ENCODE results near the gene CYSLTR2. TPM values are rescaled to one million over a fixed set of nuclear protein-coding genes. Genes with fewer than 3 reads are reported as not detected.

CYSLTR2 gene
- total RNA-seq, 1 experiment from 2014 or later = not detected

- ChIA-PET CTCF (no interaction called here), POLR2A (ENCODE audit: unreplicated experiment) (no interaction called here)
- TF ChIP-seq EZH2phosphoT487 (IDR thresholded peaks at IDR 0.05; ENCODE audit: borderline replicate concordance, low read length) (no peak), EZH2 (IDR thresholded peaks at IDR 0.05; ENCODE audit: low read length, unreplicated experiment) (no peak)
- TF ChIP-seq, protein P1, sequence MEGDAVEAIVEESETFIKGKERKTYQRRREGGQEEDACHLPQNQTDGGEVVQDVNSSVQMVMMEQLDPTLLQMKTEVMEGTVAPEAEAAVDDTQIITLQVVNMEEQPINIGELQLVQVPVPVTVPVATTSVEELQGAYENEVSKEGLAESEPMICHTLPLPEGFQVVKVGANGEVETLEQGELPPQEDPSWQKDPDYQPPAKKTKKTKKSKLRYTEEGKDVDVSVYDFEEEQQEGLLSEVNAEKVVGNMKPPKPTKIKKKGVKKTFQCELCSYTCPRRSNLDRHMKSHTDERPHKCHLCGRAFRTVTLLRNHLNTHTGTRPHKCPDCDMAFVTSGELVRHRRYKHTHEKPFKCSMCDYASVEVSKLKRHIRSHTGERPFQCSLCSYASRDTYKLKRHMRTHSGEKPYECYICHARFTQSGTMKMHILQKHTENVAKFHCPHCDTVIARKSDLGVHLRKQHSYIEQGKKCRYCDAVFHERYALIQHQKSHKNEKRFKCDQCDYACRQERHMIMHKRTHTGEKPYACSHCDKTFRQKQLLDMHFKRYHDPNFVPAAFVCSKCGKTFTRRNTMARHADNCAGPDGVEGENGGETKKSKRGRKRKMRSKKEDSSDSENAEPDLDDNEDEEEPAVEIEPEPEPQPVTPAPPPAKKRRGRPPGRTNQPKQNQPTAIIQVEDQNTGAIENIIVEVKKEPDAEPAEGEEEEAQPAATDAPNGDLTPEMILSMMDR (conservative IDR thresholded peaks at IDR 0.05; ENCODE audit: low read depth, low read length) = no peak
- H3K9ac ChIP-seq (ENCODE audit: low read length) = no peak overlapping the region
- intact Hi-C loops (cut with micrococcal nuclease) = no loop called here
- no peaks in the 10 kb centered on the region for H3K4me1 ChIP-seq (ENCODE audit: insufficient read depth, low read length)
- no peak overlapping the region for H3K4me2 ChIP-seq (ENCODE audit: low read length)
- no peaks in the 10 kb centered on the region for H3K36me3 ChIP-seq (ENCODE audit: low read depth, low read length)
- H3K27ac ChIP-seq (ENCODE audit: low read length) = no peak overlapping the region
- BruUV-seq (replicated peaks) = no TSS peak
- H2AFZ ChIP-seq (ENCODE audit: low read length) = no peak overlapping the region
- H3K9me2 ChIP-seq (replicated peaks; ENCODE audit: low read length) = no peaks in the 10 kb centered on the region
- H3K79me2 ChIP-seq (ENCODE audit: low read length) = no peaks in the 10 kb centered on the region
- no peaks in the 10 kb centered on the region for H3K27me3 ChIP-seq (ENCODE audit: low read length)
- no peak overlapping the region for H3K4me3 ChIP-seq (ENCODE audit: low read length)
- no peaks in the 10 kb centered on the region for H3F3A ChIP-seq (ENCODE audit: low read length, unreplicated experiment)
- no peak for ATAC-seq
- no peaks in the 10 kb centered on the region for H4K20me1 ChIP-seq (ENCODE audit: low read length)
- no peak for DNase-seq
- H3K9me3 ChIP-seq (ENCODE audit: low read length) = no peaks in the 10 kb centered on the region
These were observed 32.7 kb upstream of the CYSLTR2 start for GRCh38 chr13:48621056-48621455.

DNA sequence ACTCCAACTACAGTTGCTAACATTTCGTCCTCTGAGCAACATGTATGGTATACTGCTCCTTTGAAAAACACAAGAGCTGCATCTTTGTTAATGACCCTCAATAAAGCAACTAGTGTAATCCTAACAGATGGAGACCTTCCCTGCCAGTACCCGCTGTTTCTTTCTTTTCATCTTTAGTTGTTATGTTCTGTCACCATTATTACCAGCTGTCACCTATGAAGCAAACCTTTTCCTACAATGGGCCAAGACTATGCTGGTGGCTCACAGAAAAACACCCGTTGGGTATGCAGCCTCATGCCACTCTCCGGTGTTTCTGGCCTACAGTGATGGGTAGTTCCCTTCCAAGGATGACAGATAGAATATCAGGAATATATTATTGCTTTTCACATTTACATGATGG is 29.7 kb upstream of the CYSLTR2 start:
- Histone ChIP-seq H4K20me1 (ENCODE audit: low read length) (no peaks in the 10 kb centered on the region), H3K9me2 (replicated peaks; ENCODE audit: low read length) (no peaks in the 10 kb centered on the region), H3K27ac (ENCODE audit: low read length) (no peak overlapping the region), H3K9ac (ENCODE audit: low read length) (no peak overlapping the region), H3K79me2 (ENCODE audit: low read length) (no peaks in the 10 kb centered on the region), H3K36me3 (ENCODE audit: low read depth, low read length) (no peaks in the 10 kb centered on the region), H2AFZ (ENCODE audit: low read length) (no peak overlapping the region), H3K4me1 (ENCODE audit: insufficient read depth, low read length) (no peaks in the 10 kb centered on the region), H3K9me3 (ENCODE audit: low read length) (no peaks in the 10 kb centered on the region), H3K4me2 (ENCODE audit: low read length) (no peak overlapping the region), H3K27me3 (ENCODE audit: low read length) (no peaks in the 10 kb centered on the region), H3K4me3 (ENCODE audit: low read length) (no peak overlapping the region), H3F3A (ENCODE audit: low read length, unreplicated experiment) (no peaks in the 10 kb centered on the region)
- POLR2A ChIA-PET (ENCODE audit: unreplicated experiment) = no interaction called here
- ATAC-seq (no peak), DNase-seq (no peak)
- CTCF ChIA-PET = no interaction called here
- BruUV-seq (replicated peaks) = no TSS peak
- intact Hi-C loops (cut with micrococcal nuclease) = no loop called here
- TF ChIP-seq EZH2 (IDR thresholded peaks at IDR 0.05; ENCODE audit: low read length, unreplicated experiment) = no peak
- TF ChIP-seq EZH2phosphoT487 (IDR thresholded peaks at IDR 0.05; ENCODE audit: borderline replicate concordance, low read length) = no peak
- TF ChIP-seq, protein P1 (conservative IDR thresholded peaks at IDR 0.05; ENCODE audit: low read depth, low read length) = no peak

DNA sequence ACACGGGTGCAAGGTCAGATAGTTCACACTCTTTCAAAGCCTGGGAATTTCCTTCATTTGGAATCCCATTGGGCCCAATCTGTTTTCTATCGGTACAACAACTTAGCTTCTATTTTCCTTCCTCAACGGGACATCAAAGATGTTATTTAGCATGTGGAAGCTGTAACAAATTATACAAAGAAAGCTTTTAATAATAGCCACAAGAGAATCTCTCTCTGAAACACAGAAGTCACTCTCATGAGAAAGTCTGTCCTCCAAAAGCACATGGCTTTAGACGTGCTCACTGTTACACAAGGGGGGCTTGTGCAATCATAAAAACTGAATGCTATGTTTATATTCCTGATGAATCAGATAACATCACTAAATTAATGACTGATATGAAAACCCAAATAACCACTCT is 28.9 kb upstream of the CYSLTR2 start:
- DNase-seq (no peak), ATAC-seq (no peak)
- Histone ChIP-seq H3K79me2 (ENCODE audit: low read length) (no peaks in the 10 kb centered on the region), H3K27me3 (ENCODE audit: low read length) (no peaks in the 10 kb centered on the region), H3K36me3 (ENCODE audit: low read depth, low read length) (no peaks in the 10 kb centered on the region), H3K4me3 (ENCODE audit: low read length) (no peak overlapping the region), H3K4me2 (ENCODE audit: low read length) (no peak overlapping the region), H3F3A (ENCODE audit: low read length, unreplicated experiment) (no peaks in the 10 kb centered on the region), H4K20me1 (ENCODE audit: low read length) (no peaks in the 10 kb centered on the region), H3K27ac (ENCODE audit: low read length) (no peak overlapping the region), H3K4me1 (ENCODE audit: insufficient read depth, low read length) (no peaks in the 10 kb centered on the region), H3K9ac (ENCODE audit: low read length) (no peak overlapping the region), H3K9me2 (replicated peaks; ENCODE audit: low read length) (no peaks in the 10 kb centered on the region), H3K9me3 (ENCODE audit: low read length) (no peaks in the 10 kb centered on the region), H2AFZ (ENCODE audit: low read length) (no peak overlapping the region)
- TF ChIP-seq EZH2 (IDR thresholded peaks at IDR 0.05; ENCODE audit: low read length, unreplicated experiment) = no peak
- TF ChIP-seq EZH2phosphoT487 (IDR thresholded peaks at IDR 0.05; ENCODE audit: borderline replicate concordance, low read length) = no peak
- TF ChIP-seq, protein P1 (conservative IDR thresholded peaks at IDR 0.05; ENCODE audit: low read depth, low read length) = no peak
- ChIA-PET POLR2A (ENCODE audit: unreplicated experiment) (no interaction called here), CTCF (no interaction called here)
- BruUV-seq (replicated peaks) = no TSS peak
- intact Hi-C loops (cut with micrococcal nuclease) = no loop called here

Data from PC-3 (cell line).